GM18498 (cell line): ENCODE data around the gene VSTM2L.
"Not testable (repeated sequence)": the region's sequence is repeated elsewhere in the genome, so short reads cannot be mapped to it uniquely, and the experiment has no call there.

ENCODE experiments used
- ATAC-seq: cut with Tn5 transposase; IDR thresholded peaks from one replicate; pipeline ENCODE4 v1.9.1; 2021; ENCODE audit warnings: mild to moderate bottlenecking, moderate library complexity; ENCODE audit not compliant: unreplicated experiment

VSTM2L gene

DNA sequence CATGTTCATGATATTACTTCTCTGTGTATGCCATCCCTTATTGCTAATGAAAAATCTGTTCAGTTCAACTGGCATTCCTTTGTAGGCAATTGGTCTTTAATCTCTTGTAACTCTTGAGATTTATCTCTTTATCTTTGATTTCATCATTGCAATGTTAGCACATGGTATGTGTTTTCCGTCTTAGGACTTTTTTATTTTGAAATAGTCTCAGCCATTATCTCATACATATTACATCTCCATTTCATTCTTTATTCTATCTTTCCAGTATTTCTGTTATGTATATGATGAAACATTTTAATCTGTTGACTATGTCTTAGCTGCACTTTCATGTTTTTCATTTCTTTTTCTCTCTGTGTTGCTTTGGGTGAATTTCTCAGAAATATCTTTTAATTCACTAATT, 58.1 kb downstream of the VSTM2L start:
- ATAC-seq: no peak

- ATAC-seq: not testable (repeated sequence)
These were observed 60.6 kb downstream of the VSTM2L start for GRCh38 chr20:37963483-37963882.

- no peak for ATAC-seq
These were observed 66.0 kb downstream of the VSTM2L start for GRCh38 chr20:37968841-37969401.

GRCh38 chr20:37969949-37970855, 67.3 kb downstream of the VSTM2L start:
- ATAC-seq: no peak

DNA sequence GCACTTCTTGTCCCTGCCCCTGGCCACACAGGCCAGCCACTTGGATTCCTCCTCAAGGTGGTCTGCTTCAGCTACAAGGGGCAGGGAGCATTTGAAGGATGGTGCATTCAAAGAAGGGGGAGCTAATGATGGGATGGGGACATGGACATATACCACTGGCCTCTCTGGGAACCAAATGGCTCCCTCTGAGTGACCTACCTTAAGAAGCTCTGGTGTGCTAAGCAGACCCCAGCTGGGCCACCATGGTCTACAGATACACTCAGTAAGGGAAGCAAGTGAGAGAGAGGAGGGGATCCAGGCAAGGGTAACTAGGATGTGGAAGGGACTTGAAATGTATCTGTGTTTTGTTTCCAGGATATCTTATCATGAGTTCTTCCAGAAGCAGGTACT, 67.9 kb downstream of the VSTM2L start:
- no peak for ATAC-seq

DNA sequence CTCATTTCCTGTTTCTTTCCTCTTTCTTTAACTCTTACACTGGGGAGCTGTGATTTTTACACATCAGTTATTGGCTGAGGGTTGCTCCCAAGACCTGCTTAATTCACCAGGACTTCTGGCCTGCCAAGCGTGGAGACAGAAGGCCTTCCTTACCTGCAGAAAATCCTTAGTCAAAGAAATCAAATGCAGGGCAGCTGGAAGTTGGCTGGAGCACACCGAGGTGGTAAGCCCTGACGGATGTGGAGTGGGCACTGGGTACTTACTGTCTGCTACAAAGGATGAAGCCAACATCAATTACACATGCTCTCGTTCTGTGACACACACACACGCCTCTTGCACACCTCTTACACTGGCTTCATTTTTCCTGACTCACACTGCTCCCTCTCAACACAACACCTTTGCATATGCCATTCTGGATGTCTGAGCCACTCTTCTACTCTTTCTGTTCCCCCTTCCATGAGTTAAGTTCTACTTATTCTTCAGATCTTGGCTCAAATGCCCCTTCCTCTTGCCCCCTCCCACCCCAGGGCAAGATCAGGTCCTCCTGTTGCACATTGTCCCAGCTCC, 68.7 kb downstream of the VSTM2L start:
- no peak for ATAC-seq

GRCh38 chr20:37972256-37973058, 69.5 kb downstream of the VSTM2L start:
- ATAC-seq: no peak

- ATAC-seq: no peak
These were observed 70.4 kb downstream of the VSTM2L start for GRCh38 chr20:37973059-37973910.

DNA sequence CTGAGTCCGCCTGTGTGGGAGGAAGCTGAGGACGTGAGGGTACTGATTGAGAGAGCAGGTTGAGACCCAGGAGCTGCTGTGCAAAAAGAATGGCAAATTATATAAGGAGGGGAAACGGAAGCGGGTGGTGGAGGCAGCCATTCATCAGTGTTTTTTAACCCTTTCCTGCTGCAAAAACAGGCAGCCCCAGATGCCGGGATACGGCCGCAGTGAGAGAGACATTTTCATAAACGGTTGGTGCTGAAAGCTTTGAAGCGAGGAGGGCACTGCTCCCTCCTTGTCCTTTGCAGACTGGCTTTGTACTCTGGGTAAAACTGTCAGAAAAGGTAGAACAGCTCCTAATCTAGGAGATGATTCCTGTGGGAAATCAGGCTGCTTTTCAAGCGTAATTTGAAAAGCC, 74.0 kb downstream of the VSTM2L start:
- no peak for ATAC-seq

- ATAC-seq: no peak
These were observed 74.4 kb downstream of the VSTM2L start for GRCh38 chr20:37977338-37977737.

DNA sequence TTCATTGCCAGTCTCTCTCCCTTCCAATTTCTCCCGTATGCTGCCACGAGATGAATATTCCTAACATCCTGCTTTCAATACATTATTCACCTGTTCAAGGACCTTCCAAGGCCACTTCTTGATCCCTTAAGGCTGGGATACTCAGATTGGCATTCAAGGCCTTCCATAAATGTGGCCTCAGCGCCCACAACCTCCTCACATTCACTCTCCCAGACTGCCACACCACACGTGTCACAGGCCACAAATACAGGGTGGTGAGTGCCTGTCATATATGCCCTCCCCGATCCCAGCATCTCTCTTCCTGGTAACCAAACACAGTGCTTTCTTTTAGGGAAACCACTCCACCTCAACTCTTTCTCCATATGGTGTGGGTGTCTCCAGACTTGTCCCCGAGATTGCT, 74.9 kb downstream of the VSTM2L start:
- no peak for ATAC-seq

DNA sequence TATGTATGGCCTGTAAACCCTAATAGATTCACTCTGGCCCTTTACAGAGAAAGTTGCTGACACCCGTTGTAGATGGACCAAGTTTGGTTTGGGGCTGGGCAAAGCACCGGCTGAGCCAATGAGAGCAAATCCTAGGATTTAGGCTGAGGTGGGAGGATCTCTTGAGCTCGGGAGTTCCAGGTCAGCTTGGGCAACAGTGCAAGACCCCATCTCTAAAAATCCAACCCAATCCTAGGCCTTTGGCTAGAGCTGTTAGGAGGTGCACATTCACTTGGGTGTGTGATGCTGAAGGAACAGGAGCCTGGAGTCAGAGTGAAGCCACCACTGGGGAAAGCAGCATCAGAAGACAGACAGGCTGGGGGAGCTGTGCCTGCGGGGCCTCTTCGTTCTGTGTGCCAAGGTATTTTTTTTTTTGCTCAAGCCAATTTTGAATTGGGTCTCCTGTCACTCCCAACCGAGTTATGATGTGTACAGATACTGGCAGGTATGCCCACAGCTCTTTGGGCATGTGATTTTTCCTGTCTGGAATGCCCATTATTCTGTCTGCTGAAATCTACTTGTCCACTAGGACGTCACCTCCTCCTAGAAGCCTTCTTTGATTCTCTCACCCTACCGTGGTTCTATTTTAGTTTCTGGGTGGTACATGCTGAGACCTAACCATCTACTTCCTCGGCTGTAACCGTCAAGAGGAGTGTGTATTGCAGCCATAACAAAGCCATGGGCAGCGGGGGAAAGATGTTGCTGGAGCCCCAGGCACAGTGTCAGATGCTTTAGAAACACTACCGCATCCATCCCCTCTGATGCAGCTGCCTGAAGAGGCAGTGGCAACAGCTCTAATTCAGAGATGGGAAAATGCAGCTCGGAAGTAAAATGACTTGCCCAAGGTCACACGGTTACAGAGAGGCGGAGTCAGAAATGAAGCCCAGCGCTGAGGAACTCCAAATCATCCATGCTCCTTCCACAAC, 76.4 kb downstream of the VSTM2L start:
- no peak for ATAC-seq

DNA sequence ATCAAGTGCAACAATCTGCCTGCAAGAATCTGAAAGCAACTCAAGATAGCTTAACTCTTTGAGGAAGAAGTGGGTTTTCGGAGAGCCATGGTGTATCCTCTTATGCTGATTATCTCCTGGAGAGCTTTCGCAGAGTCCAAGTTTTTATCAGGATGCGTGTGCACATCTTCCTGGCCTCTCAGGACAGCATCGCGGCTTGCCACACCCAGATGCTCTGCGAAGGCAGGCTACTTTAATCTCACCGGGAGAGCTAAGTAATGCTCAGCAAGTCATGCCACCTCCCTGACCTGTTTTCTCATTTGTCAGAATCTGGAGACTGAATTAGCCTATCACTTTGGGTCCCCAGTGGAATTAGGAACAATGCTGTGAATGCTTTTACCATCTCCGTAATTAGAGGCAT, 77.5 kb downstream of the VSTM2L start:
- ATAC-seq: no peak

- ATAC-seq: no peak
These were observed 77.9 kb downstream of the VSTM2L start for GRCh38 chr20:37980876-37981275.

- no peak for ATAC-seq
These were observed 78.6 kb downstream of the VSTM2L start for GRCh38 chr20:37981568-37981967.

GRCh38 chr20:37983286-37983685, 80.4 kb downstream of the VSTM2L start:
- no peak for ATAC-seq

DNA sequence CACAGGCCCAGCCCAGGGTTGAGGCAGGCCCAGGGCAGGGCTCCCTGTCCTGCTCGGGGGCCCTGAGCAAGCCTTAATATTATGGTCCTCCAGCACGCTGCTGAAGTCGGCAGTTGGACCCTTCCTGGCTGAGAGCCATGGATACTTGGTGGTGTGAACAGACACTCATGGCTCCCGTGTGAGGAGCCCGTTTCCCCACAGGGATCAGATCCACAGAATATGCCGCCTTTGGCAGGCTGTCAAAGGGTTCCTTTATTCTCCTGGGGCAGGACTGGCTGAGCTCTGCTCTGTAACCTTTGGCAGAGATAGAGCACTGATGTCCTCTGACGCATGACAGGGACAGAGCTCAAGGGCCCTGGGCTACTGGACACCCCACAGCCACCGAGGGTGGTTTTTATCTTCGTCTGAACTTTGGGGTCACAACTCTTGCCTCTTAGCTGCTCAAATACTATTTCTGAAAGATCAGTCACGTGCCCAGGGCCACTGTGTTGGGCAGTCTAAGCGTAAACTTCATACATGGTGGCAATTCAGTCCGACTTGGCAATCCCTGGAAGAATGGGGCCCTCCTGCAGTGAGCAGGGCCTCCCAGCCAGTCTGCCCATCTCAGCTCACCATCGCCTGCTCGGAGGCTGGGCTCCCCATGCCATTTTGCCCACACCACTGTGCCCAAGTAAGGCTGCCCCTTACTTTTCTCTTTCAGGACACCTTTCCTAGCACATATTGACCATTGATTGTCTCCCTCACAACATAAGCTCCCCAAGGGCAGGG, 81.3 kb downstream of the VSTM2L start:
- ATAC-seq: no peak

DNA sequence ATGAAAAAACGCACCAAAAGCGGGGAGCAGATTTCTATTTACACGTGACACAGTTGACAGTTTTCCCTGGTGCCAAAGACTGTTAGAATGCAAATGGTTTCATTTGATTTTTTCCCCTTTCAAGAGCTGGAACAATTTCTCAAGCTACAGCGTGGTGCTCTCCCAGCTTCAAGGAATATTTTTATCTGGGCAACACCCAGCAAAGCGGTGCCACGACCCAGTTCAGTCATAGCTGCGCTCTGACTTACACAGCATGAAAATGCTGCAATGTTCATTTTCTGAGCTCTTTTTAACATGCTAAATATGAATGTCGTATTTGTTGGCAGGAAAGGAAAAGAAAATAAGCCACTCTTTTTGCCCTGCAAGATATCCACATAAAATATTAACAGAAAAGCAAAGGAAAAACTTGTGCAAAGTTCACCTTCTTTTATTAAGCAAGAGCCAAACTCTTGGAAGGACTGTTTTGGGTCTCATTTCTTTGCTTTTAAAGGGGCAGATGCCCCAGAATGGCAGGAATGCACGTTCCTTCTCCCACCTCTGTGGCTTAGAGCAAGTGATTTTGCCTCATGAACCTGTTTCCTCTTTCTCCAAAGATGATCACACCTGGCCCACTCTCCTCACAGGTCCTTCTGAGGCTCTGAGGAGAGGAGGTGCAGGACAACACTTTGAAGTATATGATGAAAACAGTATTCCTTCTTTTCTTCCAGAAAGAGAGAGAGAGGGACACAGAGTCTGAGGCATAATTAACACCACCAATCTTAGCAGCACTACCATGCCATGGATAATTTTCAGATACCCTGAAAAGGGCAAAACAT, 83.3 kb downstream of the VSTM2L start:
- ATAC-seq: no peak
